PC-3 (cell line): Measurements from ENCODE around the gene MED22. TPM values are rescaled to one million over a fixed set of nuclear protein-coding genes. Genes with fewer than 3 reads are reported as not detected.

Source experiments
- ATAC-seq: fragments of 200-7000 bp; cut with Tn5 transposase; 2 replicates; pipeline ENCODE4 v1.9.1; 2020; ENCODE audit warnings: mild to moderate bottlenecking, moderate library complexity
- BruUV-seq: library from RNA; stranded (reverse); fragments of 400-500 nt; replicated peaks from 2 replicates; lab custom pipeline; 2021; lab: Mats Ljungman, UMichigan
- CTCF ChIA-PET: fragments of 300-600 bp; sonication (Branson Sonifier 250); formaldehyde crosslinking; loops from one replicate; lab custom pipeline; 2022; ENCODE audit warnings: antibody characterized with exemption; lab: Charles Lee
- POLR2A ChIA-PET: fragments of 300-600 bp; sonication (Branson Sonifier 250); formaldehyde crosslinking; loops from one replicate; lab custom pipeline; 2022; ENCODE audit warnings: antibody characterized with exemption; ENCODE audit not compliant: unreplicated experiment; lab: Charles Lee
- DNase-seq: peaks from one replicate; pipeline ENCODE4 v3.0.0-alpha.2; 2015
- H2AFZ ChIP-seq: fragments of 300-600 bp; sonication (generic); 2 replicates; pipeline ENCODE4 v1.6.0; 2016; ENCODE audit warnings: antibody characterized with exemption, low read length
- H3F3A ChIP-seq: fragments of 300-600 bp; sonication (generic); one replicate; pipeline ENCODE4 v1.6.0; 2017; ENCODE audit warnings: antibody characterized with exemption, low read length, control low read depth, mild to moderate bottlenecking; ENCODE audit not compliant: unreplicated experiment
- H3K27ac ChIP-seq: fragments of 300-600 bp; sonication (generic); 2 replicates; pipeline ENCODE4 v1.5.1; 2016; ENCODE audit warnings: mild to moderate bottlenecking, low read length
- H3K27me3 ChIP-seq: fragments of 300-600 bp; sonication (generic); 2 replicates; pipeline ENCODE4 v1.6.1; 2016; ENCODE audit warnings: low read length, mixed read lengths
- H3K36me3 ChIP-seq: fragments of 300-600 bp; sonication (generic); 2 replicates; pipeline ENCODE4 v1.6.1; 2016; ENCODE audit warnings: low read depth, mixed run types, low read length, mixed read lengths
- H3K4me1 ChIP-seq: fragments of 300-600 bp; sonication (generic); 2 replicates; pipeline ENCODE4 v1.5.1; 2016; ENCODE audit warnings: low read length; ENCODE audit not compliant: insufficient read depth
- H3K4me2 ChIP-seq: fragments of 300-600 bp; sonication (generic); 2 replicates; pipeline ENCODE4 v1.6.0; 2016; ENCODE audit warnings: low read length
- H3K4me3 ChIP-seq: fragments of 300-600 bp; sonication (generic); 2 replicates; pipeline ENCODE4 v1.5.1; 2016; ENCODE audit warnings: mild to moderate bottlenecking, low read length, mixed read lengths
- H3K79me2 ChIP-seq: fragments of 300-600 bp; sonication (generic); 2 replicates; pipeline ENCODE4 v1.6.1; 2017; ENCODE audit warnings: low read length, mixed read lengths
- H3K9ac ChIP-seq: fragments of 300-600 bp; sonication (generic); 2 replicates; pipeline ENCODE4 v1.6.0; 2016; ENCODE audit warnings: mild to moderate bottlenecking, low read length
- H3K9me2 ChIP-seq: fragments of 300-600 bp; sonication (generic); replicated peaks from 2 replicates; pipeline ENCODE4 v1.6.1; 2016; ENCODE audit warnings: mixed run types, low read length, mixed read lengths
- H3K9me3 ChIP-seq: fragments of 300-600 bp; sonication (generic); 2 replicates; pipeline ENCODE4 v1.6.1; 2016; ENCODE audit warnings: low read length, mixed read lengths
- H4K20me1 ChIP-seq: fragments of 300-600 bp; sonication (generic); 2 replicates; pipeline ENCODE4 v1.6.1; 2016; ENCODE audit warnings: low read length, mixed read lengths
- EZH2 ChIP-seq: fragments of 300-600 bp; sonication (generic); IDR thresholded peaks from one replicate; pipeline ENCODE4 v1.6.1; 2017; ENCODE audit warnings: antibody characterized with exemption, mild to moderate bottlenecking, low read length; ENCODE audit not compliant: unreplicated experiment
- EZH2phosphoT487 ChIP-seq: fragments of 300-600 bp; sonication (generic); IDR thresholded peaks from 2 replicates; pipeline ENCODE4 v1.6.1; 2018; ENCODE audit warnings: mild to moderate bottlenecking, antibody characterized with exemption, low read length, borderline replicate concordance
- intact Hi-C: fragments of 100-400 bp; cut with micrococcal nuclease; formaldehyde crosslinking; loops from 2 replicates; pipeline ENCODE4 v1.9.0; 2023
- total RNA-seq: library from RNA; depleted of rRNA; stranded (reverse); fragments of >200 nt; gene quantifications from 2 replicates; pipeline ENCODE4 v1.2.3, GENCODE V29; 2014
- TF ChIP-seq, protein P1 (sequence below): fragments of 300-600 bp; sonication (generic); conservative IDR thresholded peaks from 2 replicates; pipeline ENCODE4 v1.5.1; 2017; ENCODE audit warnings: antibody characterized with exemption, low read depth, mild to moderate bottlenecking, low read length

MED22 gene
- total RNA-seq, 1 experiment from 2014 or later, result 20.5 TPM

DNA sequence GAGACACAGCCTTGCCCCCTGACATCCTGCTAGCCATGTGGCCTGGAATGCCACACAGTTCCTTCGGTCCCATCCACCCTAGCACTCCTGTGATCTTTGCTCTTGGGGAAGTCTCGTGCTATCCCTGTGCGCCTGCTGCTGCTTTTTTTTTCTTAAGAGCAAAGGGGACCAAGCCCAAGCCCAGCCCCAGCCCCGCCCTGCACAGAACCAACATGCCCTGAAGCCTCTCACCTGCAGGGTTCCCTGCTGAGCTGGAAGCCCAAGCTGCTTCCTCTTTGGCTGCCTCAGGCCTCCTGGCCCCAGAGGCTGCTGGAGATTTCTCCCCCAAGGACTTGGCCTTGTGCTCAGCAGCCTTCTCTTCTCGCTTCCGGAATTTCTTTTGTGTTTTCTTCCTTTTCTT lies 13.8 kb downstream of the MED22 start:
- DNase-seq (peak; percentile 28), ATAC-seq (no peak)
- Histone ChIP-seq H3K79me2 (peaks cover 27% of the 10 kb centered on the region), H3K9me2 (no peaks in the 10 kb centered on the region), H3K36me3 (peaks cover 23% of the 10 kb centered on the region), H3K27ac (no peak overlapping the region), H3K9me3 (no peaks in the 10 kb centered on the region), H3K4me3 (peak overlapping the region; percentile 99; the same call in 1 of the 2 replicates), H3K4me1 (peaks cover 17% of the 10 kb centered on the region), H3K27me3 (no peaks in the 10 kb centered on the region), H4K20me1 (no peaks in the 10 kb centered on the region), H2AFZ (no peak overlapping the region), H3K4me2 (peak overlapping the region; percentile 90), H3F3A (no peaks in the 10 kb centered on the region), H3K9ac (peak overlapping the region; percentile 94; the same call in 1 of the 2 replicates)
- TF ChIP-seq EZH2 (no peak), EZH2phosphoT487 (no peak)
- TF ChIP-seq, protein P1, sequence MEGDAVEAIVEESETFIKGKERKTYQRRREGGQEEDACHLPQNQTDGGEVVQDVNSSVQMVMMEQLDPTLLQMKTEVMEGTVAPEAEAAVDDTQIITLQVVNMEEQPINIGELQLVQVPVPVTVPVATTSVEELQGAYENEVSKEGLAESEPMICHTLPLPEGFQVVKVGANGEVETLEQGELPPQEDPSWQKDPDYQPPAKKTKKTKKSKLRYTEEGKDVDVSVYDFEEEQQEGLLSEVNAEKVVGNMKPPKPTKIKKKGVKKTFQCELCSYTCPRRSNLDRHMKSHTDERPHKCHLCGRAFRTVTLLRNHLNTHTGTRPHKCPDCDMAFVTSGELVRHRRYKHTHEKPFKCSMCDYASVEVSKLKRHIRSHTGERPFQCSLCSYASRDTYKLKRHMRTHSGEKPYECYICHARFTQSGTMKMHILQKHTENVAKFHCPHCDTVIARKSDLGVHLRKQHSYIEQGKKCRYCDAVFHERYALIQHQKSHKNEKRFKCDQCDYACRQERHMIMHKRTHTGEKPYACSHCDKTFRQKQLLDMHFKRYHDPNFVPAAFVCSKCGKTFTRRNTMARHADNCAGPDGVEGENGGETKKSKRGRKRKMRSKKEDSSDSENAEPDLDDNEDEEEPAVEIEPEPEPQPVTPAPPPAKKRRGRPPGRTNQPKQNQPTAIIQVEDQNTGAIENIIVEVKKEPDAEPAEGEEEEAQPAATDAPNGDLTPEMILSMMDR, result no peak
- ChIA-PET POLR2A (no interaction called here), CTCF (no interaction called here)
- BruUV-seq, result no TSS peak
- intact Hi-C loops, result no loop called here

DNA sequence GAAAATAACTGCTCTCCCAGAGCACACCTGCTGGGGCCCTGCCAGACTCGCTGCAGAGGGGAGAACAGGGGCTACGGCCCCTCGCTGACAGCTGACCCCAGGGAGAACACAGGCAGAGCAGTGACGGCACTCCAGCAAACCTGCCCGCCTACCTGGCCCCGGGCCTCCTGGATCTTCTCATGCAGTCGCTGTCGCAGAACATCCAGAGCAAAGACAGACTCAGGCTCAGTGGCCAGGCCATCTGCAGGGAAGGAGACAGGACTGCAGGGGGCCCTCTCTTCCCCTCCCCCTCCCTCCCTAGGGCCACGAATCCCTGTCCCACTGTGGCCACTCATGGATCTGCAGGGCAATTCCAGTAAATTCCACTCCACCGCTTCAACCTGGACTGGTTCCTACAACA lies 14.4 kb downstream of the MED22 start:
- no peaks in the 10 kb centered on the region for H3K9me3 ChIP-seq
- ATAC-seq (no peak), DNase-seq (no peak)
- ChIA-PET POLR2A (no interaction called here), CTCF (no interaction called here)
- peaks cover 17% of the 10 kb centered on the region for H3K4me1 ChIP-seq
- H3K4me2 ChIP-seq, result no peak overlapping the region
- intact Hi-C loops, result no loop called here
- peaks cover 23% of the 10 kb centered on the region for H3K36me3 ChIP-seq
- TF ChIP-seq EZH2 (no peak), EZH2phosphoT487 (no peak)
- TF ChIP-seq, protein P1, result no peak
- H3K4me3 ChIP-seq, result no peak overlapping the region
- H3K9ac ChIP-seq, result no peak overlapping the region
- H2AFZ ChIP-seq, result no peak overlapping the region
- H3K79me2 ChIP-seq, result peaks cover 27% of the 10 kb centered on the region
- no TSS peak for BruUV-seq
- H3K27me3 ChIP-seq, result no peaks in the 10 kb centered on the region
- no peaks in the 10 kb centered on the region for H3K9me2 ChIP-seq
- H3K27ac ChIP-seq, result no peak overlapping the region
- no peaks in the 10 kb centered on the region for H3F3A ChIP-seq
- no peaks in the 10 kb centered on the region for H4K20me1 ChIP-seq

DNA sequence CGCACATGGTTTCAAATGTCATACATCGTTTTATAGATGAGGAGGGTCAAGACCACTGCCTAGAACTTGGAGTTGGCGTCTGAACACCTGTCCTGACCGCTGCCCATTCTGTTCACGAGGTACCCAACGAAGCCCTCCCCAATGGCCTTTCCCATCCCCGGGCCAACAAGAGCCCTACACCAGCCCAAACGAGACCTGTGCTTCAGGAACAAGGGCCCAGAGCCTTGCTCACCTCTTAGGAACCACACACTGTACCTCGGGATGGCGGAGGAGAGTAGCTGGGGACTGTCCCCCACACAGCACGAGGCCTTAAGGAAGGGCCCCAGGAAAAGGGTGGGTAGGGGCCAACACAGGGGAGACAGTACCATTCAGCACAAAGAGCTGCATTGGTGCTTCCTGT lies 14.9 kb downstream of the MED22 start:
- no peak overlapping the region for H2AFZ ChIP-seq
- H3K9ac ChIP-seq, result no peak overlapping the region
- no peaks in the 10 kb centered on the region for H3K9me3 ChIP-seq
- intact Hi-C loops, result no loop called here
- BruUV-seq, result no TSS peak
- no peaks in the 10 kb centered on the region for H4K20me1 ChIP-seq
- H3K27me3 ChIP-seq, result no peaks in the 10 kb centered on the region
- H3K9me2 ChIP-seq, result no peaks in the 10 kb centered on the region
- DNase-seq (no peak), ATAC-seq (no peak)
- TF ChIP-seq, protein P1, result no peak
- no peak for TF ChIP-seq EZH2phosphoT487
- TF ChIP-seq EZH2, result no peak
- H3K36me3 ChIP-seq, result peaks cover 23% of the 10 kb centered on the region
- H3K27ac ChIP-seq, result no peak overlapping the region
- H3K4me3 ChIP-seq, result no peak overlapping the region
- POLR2A ChIA-PET, result no interaction called here
- H3F3A ChIP-seq, result no peaks in the 10 kb centered on the region
- H3K4me2 ChIP-seq, result no peak overlapping the region
- H3K4me1 ChIP-seq, result peaks cover 17% of the 10 kb centered on the region
- peaks cover 27% of the 10 kb centered on the region for H3K79me2 ChIP-seq
- CTCF ChIA-PET, result no interaction called here
